ENCODE measurements around the gene HMCN2.
"Not testable (repeated sequence)": the region's sequence is repeated elsewhere in the genome, so short reads cannot be mapped to it uniquely, and the experiment has no call there.

Gene HMCN2

DNA sequence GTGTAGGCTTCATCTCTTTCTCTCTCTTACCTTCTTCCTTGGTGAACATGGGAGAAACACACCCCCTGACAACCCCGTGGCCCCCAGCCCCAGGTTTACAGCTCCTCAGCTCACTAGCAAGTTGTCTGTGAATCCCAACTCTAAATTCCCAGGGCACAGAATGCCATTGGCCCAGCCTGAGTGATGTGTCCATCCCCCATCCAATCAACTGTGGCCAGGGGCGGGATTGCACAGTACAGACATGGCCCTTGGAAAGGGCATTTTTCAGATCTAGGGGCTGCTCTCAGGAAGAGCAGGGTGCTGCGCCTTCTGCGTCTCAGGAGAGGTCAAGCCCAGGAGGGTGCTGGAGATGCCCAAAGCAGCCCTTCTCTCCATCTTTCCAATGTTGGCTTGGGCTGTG lies 131.0 kb downstream of the HMCN2 start:
- no peak for DNase-seq

DNA sequence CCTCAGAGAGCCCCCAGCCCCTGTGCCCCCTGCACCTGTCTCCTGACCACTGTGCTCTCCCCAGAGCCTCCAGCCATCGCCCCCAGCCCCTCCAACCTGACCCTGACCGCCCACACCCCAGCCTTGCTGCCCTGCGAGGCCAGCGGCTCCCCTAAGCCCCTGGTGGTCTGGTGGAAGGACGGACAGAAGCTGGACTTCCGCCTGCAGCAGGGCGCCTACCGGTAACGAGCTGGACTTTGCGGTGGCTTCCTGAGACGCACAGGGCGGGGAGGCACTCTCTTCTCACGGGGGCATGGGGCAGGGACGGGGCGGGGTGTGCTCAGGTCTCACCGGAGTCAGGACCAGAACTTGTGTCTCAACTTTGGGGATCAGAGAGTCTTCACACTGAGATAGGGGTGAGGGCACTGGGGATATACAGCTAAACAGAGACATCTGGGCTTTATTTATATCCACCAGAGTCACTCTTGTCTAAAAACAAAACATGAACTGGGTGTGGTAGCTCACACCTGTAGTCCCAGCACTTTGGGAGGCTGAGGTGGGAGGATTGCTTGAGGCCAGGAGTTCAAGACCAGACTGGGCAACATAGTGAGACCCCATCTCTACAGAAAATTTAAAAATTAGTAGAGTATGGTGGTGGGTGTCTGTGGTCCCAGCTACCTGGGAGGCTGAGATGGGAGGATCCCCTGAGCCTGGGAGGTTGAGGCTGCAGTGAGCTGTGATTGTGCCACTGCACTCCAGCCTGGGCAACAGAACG lies 133.1 kb downstream of the HMCN2 start:
- DNase-seq: no peak

DNA sequence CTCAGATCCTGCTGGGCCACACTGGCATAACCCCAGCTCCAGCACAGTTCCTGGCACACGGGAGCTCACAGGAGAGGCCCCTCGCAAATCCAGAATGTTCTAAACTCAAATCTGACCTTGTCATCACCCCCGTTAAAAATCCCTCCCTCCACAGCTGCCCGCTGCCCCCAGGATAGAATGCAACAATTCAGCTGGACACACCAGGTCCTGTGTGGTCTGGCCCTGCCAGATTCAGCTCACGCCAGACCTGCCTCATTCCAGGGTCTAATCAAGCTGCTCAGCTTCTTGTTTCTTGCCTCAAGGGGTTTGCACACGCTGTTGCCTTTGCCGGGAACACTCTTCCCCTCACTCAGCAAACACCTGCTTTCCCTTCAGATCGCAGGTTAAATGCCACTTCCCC lies 134.2 kb downstream of the HMCN2 start:
- DNase-seq: no peak

DNA sequence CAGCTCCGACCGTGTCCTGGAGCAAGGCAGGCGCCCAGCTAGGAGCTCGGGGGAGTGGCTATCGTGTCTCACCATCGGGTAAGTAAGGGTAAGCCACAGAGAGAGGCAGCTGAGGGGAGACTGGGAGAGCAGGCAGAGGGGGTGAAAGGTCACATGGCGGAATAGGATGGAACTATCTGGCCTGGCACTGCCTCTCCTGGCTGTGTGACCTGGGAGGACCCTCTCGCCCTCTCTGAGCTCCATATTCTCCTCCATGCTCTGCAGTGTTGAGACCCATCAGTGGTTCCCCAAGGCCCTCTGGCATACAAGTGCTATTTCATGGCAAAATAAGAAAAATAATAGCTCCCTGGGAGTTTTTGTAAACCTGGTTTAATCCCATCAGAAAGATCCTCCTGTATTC lies 135.3 kb downstream of the HMCN2 start:
- no peak for DNase-seq

DNA sequence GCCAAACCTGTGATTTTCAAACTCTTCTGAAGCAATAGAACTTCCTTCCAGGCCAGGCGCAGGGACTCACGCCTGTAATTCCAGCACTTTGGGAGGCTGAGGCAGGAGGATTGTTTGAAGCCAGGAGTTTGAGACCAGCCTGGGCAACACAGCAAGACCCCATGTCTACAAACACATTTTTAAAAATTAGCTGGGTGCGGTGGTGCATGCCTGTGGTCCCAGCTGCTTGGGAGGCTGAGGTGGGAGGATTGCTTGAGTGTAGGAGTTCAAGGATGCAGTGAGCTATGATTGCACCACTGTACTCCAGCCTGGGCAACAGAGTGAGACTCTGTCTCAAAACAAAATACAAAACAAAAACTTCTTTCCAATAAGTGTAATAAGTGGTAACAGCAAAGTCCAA lies 136.2 kb downstream of the HMCN2 start:
- DNase-seq: not testable (repeated sequence)

DNA sequence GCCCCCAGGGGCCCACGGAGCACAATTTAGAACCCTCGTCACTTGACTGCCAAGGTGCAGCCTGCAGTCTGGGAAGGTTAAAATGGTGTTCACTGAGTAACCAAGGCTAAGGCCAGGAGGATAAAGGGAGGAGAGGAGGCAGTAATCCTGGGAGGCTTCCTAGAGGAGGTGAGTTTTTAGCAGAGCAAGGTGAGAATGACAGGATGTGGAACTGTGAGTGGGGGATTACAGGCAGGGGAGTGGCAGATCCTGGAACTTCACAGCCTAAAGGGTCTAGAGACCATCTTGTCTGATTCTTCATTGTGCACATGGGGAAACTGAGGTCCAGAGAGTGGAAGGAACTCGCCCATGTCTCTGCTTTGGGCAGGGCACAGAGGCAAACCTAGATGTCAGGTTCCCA lies 136.7 kb downstream of the HMCN2 start:
- no peak for DNase-seq

DNA sequence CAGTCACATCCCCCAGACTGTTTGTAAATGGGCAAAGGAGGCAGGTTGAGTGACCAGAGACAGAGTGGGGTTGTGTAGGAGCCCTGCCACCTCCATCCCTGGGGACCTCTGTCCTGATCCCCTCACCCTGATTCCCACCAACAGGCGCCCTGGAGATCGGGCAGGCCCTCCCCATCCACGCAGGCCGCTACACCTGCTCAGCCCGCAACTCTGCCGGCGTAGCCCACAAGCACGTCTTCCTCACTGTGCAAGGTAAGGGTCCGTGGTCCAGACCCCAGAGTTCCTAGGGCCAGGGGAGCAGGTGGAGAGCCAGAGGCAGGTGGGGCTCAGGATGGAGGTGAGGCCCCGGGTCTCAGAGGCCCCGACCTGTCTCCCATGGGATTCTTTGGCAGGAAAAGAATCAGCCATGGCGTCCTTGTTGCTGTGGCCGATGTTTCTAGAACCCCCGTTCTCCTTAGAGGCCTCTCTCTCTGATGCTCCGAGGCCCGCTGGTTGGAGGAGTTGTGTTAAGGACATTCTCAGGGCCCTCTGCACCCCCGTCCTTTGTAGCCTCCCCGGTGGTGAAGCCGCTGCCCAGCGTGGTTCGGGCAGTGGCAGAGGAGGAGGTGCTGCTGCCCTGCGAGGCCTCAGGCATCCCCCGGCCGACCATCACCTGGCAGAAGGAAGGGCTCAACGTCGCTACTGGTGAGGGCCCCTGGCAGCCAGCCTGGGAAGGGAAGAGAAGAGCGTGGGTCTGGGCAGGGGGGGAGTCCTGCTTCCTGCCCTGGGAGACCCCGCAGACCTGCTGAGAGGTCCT lies 137.3 kb downstream of the HMCN2 start:
- DNase-seq: no peak

DNA sequence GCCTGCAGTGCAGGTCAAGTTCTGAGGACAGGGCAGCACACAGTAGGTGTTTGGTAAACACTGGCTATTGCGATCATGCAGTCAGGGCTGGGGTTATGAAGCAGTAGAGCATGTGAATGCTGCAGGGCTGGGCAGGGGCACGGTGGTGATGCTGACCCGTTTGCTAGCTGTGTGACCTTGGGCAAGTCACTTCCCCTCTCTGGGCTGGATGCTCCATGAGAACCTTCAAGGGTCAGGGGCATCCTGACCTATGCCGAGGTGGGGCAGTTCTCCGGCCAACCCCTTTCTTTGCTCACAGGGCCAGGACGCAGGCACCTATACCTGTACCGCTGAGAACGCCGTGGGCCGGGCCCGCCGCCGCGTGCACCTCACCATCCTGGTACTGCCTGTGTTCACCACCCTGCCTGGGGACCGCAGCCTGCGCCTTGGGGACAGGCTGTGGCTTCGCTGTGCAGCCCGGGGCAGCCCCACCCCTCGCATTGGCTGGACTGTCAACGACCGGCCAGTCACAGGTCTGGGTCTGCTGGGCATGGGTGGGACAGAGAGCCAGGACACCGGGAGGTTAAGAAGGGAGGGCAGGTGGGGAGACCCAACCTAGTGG lies 140.2 kb downstream of the HMCN2 start:
- no peak for DNase-seq

DNA sequence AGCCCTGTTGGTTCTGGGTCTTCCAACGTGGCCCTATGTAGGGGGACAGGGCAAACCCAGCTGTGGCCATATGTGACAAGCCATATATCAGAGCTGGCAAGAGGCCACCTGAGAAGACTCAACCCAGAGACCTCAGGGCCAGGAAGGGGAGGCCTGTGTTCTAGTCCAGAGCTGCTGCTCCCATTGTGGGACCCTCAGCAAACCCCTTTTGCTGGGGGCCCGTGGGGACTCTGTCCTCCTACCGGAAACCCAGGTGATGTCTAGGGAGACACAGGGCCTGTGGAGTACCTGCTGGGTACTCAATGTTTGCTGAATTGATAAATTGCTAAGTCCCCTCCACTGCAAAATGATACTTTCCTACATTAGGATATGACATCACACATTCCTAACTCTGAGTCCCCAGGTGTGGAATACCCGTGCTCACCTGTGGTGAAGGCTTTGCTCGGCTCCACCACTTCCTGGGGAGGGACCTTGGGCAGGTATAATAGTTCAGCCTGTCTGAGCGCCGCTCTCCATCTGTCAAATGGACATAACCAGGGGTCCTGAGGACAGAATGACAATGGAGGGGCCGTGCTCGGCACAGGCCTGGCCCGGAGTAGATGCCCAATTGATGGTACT lies 140.8 kb downstream of the HMCN2 start:
- DNase-seq: no peak

DNA sequence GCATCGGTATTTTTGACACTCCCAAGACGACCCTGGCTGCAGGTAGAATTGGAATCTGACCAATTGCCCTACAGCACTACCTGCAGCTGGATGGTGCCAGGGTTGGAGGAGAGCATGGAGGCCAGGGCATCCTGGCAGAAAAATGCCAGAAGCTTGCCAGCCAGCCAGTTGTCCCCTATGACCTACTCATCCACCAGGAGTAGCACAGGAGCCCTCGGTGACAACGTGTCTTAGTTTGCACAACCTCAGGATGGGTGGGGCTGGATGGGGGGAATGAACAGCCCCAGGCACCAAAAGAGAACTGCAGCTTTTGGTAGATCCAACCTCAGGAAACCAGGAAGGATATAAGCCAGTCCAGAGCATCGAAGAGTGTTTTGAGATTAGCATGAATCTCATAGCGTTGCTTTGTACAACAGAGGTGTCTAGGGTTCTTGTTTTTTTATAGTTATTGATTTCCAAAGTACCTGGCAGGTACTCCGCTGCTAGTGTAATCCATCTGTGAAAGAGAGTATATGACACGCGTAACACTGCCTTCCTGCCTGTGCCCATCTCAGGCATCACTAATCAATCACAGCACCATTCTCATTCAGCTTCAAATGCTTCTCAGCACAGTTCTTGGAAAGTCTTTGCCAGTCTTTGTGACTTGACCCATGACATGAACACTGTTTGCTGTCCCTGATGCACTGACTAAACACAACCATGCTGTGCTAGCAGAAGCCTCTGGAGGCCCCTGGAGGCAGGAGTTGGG lies 142.5 kb downstream of the HMCN2 start:
- no peak for DNase-seq

DNA sequence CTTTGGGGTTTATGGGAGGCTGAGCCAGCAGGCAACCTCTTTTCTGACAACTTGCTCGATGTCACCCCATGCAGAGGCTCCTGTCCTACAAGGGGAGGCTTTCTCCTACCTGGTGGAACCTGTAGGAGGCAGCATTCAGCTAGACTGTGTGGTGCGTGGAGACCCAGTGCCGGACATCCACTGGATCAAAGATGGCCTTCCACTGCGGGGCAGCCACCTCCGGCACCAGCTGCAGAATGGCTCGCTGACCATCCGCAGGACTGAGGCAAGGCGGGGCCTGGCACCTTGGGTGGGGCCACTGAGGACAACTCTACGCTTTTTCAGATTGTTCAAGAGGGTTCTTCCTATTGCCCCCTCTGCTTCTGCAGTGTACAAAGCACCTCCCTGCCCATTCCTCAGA lies 143.1 kb downstream of the HMCN2 start:
- DNase-seq: no peak

DNA sequence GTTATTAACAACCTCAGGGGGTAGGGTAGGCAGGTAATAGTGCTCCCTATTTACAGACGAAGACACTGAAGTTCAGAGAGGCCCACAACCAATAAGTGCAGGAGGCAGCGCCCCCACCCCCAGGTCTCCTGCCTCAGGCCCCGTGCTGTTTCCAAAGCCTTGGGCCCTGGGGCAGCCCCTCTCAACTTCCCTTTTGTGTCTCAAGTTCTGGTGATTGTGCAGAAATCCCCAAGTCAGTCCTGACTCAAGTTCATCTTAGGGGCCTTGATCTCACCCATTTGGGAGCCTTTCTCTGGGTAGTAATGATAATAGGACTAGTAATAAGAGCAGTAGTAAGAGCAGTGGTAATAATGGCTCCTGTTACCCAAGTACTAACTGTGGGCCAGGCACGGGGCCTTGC lies 143.7 kb downstream of the HMCN2 start:
- no peak for DNase-seq

DNA sequence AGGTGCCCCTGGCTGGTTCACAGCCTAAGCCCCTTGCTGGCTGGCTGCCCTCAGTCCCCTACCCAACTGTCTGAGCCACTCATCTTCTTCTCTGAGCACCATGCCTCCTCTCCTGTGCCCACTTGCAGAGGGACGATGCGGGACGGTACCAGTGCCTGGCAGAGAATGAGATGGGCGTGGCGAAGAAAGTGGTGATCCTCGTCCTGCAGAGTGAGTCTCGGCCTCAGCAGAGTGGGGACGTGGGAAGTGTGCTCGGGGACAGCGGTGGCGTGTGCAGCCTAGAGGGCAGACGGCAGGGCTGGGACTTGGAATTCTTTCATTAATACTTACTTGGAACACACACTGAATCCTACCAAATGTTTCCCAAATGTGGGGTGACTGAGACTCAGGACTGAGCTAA lies 144.9 kb downstream of the HMCN2 start:
- no peak for DNase-seq

DNA sequence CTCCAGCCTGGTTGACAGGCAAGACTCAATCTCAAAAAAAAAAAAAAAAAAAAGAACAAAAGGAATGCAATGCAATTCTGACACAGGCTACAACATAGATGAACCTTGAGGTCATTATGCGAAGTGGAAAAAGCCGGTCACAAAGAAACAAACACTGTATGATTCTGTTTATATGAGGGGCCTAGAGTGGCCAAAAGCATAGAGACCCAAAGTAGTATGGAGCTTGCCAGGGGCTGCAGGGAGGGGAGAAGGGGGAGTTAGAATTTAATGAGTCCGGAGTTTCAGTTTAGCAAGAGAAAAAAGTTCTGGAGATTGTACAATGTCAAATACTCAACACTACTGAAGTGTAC lies 146.0 kb downstream of the HMCN2 start:
- no peak for DNase-seq

DNA sequence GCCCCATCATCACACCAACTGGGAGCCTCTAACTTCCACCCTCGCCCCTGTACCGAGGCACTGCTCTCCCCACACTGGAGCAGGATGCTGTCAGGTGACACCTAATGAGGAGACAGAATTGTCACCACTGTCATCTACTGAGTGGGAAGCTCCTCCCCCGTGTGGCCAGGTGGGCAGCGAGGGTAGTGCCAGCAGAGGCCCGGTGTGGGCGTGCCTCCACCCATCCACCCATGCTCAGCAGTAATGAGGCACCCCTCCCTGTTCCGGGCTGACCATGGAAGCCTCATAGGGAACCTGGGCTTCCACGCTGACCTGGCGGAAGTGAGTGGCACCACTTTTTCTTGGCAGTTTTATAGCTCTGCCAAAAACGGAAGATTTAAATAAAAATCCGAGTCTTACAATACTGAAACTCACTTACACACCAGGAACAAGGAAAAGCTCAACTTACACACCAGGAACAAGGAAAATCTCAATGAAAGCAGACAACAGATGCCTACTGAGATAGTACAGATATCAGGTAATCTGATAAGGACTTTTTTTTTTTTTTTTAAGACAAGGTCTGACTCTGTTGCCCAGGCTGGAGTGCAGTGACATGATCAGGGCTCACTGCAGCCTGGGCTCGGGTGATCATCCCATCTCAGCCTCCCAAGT lies 148.6 kb downstream of the HMCN2 start:
- no peak for DNase-seq

DNA sequence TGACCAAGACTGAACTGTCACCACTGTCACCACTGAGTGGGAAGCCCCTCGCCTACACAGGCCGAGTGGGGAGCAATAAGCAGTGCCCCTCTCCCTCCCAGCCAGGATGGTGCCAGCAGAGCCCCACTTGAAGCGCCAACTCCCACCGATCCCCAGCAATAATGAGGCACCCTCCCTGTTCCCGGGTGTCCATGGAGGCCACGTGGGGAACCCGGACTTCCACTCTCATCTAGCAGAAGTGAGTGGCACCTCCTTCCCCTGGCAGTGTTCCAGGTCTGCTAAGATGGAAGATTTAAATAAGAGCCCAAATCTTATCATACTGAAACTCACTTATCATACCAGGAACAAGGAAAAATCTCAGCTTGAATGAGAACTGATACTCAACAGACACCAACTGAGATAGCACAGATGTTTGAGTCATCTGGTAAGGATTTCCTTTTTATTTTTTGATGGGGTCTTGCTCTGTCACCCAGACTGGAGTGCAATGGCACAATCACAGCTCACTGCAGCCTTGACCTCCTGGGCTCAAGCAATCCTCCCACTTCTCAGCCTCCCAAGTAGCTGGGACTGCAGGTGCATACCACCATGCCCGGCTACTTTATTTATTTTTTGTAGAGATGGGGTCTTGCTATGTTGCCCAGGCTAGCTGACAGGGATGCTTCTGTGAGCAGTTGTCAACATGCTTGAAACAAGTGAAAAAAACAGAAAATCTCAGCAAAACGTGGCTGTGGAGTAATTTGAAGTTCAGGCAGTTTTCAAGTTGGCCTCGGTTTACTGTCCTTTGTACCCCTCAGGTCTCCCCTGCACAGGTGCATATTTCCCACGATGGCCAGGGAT lies 149.6 kb downstream of the HMCN2 start:
- DNase-seq: no peak

DNA sequence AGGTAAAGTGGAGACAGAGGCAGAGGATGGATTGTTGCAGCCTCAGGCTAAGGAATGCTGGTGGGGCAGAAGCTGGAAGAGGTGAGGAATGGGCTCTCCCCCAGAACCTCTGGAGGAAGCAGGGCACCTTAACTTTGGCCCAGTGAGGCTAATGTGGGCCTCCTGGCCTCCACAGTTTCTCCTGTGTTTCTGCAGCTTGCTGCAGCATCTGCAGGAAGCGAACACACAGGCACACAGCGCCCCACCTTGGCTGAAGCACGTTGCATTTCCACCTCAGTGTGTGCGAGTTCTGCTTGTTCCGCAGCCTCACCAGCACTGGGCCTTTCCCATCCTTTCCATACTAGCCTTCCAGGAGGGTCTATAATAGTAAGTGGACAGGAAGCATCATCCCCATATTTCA lies 152.0 kb downstream of the HMCN2 start:
- DNase-seq: no peak

DNA sequence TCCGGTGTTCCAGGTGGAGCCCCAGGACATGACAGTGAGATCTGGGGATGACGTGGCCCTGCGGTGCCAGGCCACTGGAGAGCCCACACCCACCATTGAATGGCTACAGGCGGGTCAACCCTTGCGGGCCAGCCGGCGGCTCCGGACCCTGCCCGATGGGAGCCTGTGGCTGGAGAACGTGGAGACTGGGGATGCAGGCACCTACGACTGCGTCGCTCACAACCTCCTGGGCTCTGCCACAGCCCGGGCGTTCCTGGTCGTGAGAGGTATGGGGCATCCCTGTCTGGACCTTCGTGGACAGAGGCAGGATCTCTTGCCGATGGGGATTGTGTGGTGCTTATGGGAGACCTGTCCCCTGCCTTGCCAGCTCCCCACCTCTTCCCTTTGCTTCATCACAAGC lies 153.2 kb downstream of the HMCN2 start:
- no peak for DNase-seq

DNA sequence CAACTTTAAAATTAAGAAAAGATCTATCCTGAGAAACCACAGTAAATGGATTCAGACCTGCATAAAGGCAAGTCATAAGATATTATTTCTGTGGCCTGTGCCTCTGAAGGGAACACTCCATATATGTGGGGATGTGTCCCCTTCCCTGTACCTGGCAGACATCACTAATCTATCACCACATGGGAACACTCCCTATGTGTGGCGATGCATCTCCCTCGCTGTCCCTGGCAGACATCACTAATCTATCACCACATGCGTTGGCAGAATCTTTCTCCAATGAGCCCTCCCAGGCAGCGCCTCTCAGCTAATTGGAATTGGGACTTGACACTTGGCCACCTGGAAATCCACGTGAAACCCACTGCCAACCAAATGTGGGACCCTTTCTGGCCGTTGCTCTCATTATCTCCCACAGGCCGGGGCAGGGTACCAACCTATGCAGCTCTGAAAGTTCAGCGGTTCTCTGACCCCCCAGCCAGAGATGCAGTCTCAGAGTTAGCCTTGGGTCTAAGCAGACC lies 154.0 kb downstream of the HMCN2 start:
- DNase-seq: no peak

DNA sequence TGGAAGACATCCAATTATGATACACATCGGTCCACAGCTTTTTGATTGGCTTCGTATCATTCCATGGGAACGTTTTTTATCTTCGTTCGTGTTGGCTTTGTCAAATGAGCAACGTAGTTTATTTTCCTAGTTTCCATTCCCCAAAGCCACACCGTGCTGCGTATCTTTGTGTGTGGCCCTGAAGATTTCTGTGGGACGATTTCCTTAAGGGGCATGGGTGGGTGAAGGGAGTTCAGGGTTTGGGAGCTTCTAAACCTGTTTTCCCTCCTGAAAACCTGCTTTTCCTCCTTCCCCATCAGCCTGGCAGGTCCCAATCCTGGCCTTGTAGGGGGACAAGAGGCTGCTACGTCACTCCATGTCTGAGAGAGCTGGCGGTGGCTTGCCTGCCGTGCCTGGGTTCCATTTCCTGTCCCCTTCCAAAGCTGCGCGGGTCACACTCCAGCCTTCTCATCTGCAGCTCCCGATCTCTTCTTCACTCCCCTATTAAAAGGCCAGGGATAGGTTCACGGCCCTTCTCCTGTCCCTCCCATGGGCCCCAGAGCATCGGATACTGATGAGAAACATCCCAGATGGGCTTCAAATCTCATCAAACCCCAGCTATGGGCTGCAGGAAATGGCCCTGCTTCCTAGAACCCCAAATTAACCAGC lies 155.7 kb downstream of the HMCN2 start:
- DNase-seq: no peak

DNA sequence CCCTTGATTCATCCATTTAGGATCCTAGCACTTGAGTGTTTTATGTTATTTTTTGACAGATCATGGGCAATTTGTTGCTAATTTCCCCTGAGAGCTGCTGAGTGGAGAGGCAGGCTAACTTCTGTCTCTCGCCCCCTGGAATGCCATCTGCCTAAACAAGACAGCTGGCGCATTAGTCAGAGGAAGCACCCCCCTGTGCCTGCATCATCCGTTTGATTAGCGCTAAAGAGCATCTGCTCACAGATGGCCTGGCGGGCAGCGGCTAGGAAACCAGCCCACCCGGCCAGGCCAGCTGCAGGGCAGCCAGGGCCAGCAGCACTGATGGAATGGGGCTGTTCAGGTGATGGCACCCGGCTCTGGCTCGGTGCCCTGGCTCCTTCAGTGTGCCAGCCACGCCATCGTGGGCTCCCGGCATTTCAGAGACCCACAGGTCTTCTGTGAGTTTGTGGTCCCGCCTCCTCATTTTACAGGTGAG lies 156.3 kb downstream of the HMCN2 start:
- no peak for DNase-seq

Measured in activated CD4-positive, alpha-beta T cell treated with anti-CD3 and anti-CD28 coated beads for 4 hours (primary cell).